GM18526 (cell line): ENCODE results near the gene RAP1A.

ENCODE experiments used
- POLR2A ChIP-seq: IDR thresholded peaks from 3 replicates; pipeline ENCODE4 v1.6.1; 2011; ENCODE audit not compliant: insufficient read length; ENCODE audit errors: extremely low read depth

RAP1A gene

DNA sequence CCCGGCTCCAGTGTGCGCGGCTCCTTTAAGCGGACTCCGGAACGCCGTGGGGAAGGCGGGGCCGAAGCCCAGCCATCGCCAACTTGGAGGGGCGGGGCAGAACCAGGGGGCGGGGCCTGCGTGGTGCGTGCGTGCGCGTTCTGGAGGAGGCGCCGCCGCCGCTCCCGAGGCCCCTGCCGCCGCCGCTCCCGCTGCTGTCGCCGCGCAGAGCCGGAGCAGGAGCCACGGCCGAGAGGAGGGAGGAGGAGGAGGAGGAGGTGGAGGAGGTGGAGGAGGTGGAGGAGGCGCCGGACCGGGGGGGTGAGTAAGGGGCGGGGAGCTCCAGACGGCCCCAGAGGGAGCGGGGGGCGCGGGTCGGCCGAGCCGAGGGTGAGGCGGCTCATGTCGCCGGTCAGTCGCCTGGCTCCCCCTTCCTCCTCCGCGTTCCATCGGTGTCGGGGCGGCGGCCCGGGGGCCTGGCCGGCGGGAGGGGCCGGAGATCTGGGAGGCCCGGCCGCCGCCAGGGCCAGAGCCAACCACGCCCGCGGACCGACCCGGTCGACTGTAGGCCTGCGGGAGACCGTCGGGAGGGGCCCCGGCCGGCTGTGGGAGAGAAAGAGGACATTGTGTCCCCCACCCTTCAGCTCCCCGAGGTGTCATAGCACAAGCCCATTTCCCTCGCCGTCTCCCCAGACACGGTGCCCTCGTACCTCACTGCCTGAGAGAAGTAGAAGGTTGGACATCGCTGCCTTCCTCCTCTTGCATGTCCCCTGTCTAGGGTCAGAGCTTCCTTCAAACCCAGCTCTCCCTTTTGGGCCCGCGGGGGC is at the start of gene RAP1A:
RAP1A (plus strand) TSS at position 155 of the 806 bp plus-strand sequence. CDS start 71,572 bp downstream, outside the sequence.
- peak; percentile 81 for TF ChIP-seq POLR2A

DNA sequence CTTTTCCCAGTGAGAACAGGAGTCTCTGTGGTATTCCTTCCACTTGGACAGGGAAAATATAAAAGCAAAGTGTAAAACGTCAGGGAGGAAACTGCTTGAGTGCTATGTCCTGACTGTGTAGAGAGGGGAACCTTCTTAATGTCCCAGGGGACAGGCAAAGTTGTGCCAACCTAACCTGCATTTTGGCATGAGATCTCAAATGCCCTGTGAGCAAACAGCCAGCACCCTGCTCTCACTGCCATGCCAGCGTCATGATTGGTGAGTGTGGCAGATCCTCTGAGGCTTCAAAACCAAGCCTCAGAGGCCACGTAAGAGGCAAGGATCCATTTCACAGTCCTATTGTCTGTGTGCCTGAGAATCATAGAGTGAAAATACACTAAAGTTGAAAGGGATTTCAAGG is 49.7 kb upstream of the RAP1A start:
- TF ChIP-seq POLR2A: no peak

DNA sequence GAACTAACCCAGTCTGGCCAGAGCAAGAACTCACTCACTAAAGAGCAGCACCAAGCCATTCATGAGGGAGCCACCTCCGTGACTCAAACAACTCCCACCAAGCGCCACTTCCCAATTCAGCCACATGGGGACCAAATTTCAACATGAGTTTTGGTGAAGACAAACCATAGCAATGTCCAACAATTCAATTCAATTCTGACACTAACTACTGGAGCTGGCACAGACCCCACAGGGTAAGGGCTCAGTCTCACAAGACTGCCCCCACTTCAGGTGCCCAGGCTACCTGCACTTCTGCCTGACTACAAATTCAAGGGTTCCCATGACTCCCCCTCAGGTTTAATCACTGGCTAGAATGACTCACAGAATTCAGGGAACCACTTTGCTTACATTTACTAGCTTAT is 48.8 kb upstream of the RAP1A start:
- no peak for TF ChIP-seq POLR2A

DNA sequence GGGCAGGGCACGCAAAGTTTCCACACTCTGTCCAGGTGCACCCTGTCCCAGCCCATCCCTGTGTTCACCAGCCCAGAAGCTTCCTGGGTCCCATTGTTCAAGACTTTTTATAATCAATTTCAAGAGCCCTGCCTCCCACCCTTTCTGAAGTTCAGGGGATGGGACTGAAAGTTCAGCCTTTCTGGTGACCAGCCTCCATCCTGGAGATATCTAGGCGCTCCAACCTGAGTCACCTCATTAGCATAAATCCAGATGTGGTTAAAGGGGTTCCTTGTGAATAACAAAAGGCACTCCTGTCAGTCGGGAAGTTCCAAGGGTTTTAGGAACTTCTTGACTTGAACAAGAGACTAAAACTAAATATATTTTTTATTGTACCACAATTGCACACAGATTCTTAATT is 48.4 kb upstream of the RAP1A start:
- no peak for TF ChIP-seq POLR2A

DNA sequence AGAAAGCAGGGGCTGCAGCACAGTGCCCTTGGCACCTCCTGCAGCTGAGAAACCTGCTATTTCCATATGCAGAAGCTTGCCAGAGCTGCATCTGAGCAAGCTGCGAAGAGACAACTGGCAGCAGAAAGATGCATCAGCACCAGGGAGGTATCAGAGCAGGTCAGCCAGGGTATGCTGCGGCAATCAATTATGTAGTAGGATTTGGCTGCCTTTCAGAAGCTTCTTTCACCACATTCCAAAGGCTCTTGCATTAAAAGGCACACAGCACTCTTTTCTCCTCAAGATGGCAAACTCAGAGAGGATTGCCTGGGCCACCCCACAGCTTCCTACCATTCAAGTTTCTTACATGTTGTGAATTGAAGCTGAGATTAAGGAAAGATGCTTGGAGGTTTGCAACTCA is 47.6 kb upstream of the RAP1A start:
- no peak for TF ChIP-seq POLR2A

DNA sequence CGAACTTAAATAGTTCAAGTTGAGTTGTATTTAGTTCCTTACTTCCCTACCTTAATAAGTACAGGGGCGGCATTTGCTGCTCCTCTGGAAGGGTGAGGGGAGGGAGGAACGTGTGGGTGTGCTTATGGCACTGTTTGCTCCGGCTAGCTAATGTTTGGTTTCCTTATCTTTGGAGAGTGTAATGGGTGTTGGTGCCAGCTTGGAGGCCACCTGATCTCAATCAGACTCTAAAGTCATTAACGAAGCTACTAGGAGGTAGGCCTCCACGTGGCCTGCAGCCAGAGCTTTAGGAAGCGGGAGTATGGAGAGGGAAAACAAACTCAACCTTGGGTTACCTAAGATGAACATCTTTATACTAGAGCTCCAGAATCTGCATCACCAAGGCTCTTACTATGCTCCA is 43.0 kb upstream of the RAP1A start:
- TF ChIP-seq POLR2A: no peak

DNA sequence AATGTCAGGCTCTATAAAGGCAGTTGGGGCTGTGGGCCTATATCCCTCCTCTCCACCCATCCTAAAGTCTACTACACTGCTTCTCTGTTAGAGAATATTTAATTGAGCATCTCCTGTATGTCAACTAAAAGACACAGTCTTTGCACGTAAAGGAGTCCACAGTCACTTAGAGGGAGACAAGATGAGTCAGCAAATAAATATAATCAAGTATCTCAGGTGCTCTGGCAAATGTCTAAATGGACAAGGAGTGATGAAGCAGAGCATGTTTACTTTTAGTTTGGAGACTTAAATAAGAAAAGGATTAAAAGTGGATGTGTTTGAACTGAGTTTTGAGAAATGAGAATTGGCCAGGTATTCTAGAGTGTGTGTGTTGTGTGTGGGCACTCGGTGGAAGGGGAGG is 41.8 kb upstream of the RAP1A start:
- TF ChIP-seq POLR2A: no peak

DNA sequence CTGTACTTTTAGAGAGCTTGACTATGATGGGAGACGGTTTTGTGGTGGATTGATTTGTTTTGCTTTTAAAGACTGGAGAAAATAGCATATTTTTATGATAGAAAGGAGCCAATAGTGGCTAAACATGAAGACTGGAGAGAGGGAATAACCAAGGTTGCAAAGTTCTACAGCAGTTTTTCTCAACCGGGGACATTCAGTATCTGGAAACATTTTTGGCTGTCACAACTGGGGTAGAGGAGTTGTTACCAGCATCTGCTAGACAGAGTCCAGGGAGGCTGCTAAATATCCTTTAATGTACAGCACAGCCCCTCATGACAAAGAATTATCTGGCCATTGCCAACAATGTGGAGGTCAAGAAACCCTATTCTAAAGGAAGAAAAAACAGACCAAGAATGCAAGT is 38.4 kb upstream of the RAP1A start:
- no peak for TF ChIP-seq POLR2A

DNA sequence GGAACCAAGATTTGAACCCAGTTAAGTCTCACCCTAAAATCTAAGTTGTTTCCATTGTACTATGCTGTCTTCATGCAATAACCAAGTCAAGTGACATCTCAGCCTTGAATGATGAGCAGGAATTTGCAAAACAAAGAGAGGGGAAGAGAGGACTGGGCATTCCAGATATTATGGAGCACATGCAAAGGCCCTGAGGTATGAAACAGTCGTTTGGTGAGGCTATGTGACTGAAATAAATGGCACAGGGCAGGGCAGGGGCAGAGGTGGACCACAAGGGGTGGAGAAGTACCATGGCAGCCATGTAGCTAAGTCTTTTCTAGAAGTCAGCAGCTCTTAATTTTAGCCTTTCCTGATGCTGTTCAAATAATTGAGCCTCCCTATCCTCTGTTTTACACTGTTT is 37.6 kb upstream of the RAP1A start:
- TF ChIP-seq POLR2A: no peak

DNA sequence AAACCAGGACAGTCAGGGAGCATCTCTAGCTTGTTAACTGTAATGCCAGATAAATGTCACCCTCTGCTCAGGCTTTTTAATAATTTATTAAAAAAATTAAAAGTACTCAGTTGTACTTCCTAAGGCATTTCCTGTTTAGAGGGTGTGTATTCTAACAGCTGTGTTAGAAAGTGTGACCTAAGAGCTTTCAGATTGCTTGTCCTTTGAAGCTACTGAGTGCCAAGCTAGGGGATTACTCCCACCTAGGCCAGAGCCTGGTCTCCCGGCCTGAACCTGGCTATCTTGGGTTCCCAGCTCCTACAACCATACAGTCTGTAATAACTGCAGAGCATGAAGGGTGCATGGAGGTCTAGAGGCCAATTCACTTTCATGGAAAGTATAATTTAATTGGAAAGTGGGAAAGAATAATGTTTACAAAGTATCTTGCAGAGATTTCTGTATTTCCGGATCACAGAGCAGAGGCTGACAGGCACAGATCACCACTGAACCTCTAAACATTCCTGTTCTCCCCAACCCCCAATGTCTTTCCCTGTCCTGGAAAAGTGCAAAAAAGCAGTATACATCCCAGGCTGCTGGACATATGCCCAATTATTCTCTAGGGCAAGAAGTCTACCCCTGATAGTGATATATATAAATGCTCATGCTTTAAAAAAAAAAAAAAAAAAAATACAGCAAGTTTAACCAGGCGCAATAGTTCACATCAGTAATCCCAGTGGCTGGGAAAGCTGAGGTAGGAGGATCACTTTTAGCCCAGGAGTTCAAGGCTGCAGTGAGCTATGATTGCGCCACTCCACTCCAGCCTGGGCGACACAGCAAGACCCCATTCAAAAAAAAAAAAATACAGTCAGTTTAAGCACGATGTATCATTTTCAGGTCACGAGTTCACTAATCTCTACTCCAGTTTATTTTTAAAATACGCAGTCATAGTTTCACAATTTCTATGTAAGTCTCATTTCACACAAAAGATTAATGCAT is 36.7 kb upstream of the RAP1A start:
- TF ChIP-seq POLR2A: no peak

DNA sequence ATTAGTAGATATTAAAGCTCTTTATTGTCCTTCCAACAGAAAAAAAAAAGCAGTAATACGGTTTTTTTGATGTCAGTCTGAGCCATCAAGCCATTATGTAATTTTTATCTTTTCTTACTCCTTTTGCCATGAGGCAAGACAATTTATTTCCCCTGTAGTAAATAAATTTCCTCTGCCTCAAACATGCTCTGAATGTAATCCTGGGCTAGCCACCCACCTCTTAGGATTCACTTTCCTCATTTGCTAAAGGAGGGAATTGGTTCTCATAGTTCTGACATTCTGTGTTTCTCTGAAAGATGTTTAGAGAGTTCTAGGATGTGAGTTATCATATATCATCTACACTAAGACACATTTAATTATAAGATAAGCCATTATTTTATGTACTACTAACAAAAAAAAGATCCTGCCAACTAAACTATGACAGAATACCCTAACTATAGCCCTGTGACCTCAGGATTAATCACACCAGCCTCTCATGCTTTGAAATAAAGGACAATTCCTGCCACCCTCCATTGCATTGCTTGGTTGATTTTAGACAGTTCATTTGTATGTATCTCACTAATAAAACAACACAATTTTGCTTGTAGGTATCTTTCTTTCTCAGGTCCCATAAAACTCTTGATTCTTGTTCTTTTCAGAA is 34.0 kb upstream of the RAP1A start:
- no peak for TF ChIP-seq POLR2A

DNA sequence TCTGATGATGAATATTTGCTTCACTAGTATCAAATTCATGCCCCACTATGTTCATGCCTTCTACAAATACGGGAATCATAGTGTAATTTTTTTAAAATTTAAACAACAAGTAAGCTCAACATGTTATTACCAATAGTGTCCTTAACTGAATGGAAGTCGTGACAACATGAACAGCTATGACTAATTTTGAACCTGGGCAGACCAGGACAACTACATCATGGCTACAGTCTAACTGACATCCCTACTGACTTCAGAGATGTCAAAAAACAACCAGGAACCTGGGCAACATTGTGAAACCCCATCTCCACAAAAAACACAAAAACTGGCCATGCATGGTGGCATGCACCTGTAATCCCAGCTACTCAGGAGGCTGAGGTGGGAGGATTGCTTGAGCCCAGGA is 33.5 kb upstream of the RAP1A start:
- TF ChIP-seq POLR2A: no peak

DNA sequence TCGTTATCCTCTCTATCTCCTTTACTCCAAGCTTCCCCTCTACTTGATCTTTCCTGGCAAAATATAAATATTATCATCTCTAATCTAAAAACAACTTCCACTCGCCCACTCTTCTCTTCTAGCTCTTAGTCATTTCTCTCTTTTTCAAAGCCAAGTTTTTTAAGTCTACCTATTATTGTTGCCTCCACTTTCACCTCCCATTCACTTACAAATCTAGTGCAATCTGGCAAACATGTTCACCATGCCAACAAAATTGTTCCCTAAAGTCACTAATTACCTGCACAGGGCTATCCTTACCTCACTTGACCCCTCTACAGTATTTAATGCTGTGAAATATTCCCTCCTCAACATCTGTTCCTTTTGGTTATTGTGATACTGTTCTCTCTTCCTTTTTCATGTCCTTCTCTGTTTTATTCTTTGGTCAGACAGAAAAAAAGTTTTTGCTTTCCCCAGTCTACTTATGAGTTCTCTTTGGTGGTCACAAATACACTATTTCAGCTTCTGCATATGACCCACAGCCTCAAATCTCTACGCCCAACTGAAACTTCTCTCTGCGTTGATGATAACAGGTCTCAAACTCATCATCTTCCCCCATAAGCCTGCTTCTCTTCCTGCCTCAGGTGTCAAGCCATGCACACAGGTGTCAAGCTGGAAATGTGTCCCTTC is 31.9 kb upstream of the RAP1A start:
- no peak for TF ChIP-seq POLR2A

DNA sequence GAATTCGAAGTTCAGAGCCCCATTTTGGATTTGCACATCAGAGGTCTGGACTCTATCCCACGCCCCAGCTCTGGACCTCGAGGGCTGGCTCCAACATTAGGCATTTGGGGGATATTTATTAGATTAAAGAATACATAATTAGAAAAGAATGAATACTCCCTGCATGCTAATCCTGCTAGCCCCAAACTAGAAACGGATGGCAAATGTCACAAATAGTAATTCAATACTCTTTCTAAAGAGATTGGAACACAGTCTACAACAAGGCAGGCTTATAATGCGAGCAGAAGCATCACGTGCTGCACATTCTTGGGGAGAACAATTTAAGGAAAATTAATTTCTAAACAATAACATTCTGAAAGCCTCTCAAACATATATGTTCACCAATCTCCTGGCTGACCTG is 27.7 kb upstream of the RAP1A start:
- no peak for TF ChIP-seq POLR2A
